ENCODE data around the gene CRADD. TPM values are rescaled to one million over a fixed set of nuclear protein-coding genes. Genes with fewer than 3 reads are reported as not detected.

Gene CRADD
- total and polyA plus RNA-seq, 2 experiments from 2014 or later = 18.6 to 21.5 TPM

- H3K36me3 ChIP-seq (ENCODE audit: low read depth) = no peaks in the 10 kb centered on the region
- H3K9ac ChIP-seq = no peak overlapping the region
- in situ Hi-C loops (cut with MboI) = no loop called here
- no peak overlapping the region for H3K27ac ChIP-seq
- H4K20me1 ChIP-seq (ENCODE audit: insufficient read depth) = no peaks in the 10 kb centered on the region
- H3K9me3 ChIP-seq (ENCODE audit: low read depth) = no peaks in the 10 kb centered on the region
- no peaks in the 10 kb centered on the region for H3K27me3 ChIP-seq (replicated peaks; ENCODE audit: insufficient read depth)
- H2AFZ ChIP-seq = no peak overlapping the region
- 82 to 88% methylated on average over 3 of the region's 3 CpGs for WGBS, 2 experiments (ENCODE audit: low coverage in 1 of 2, low lambda C conversion rate in 2 of 2, missing lambda C conversion rate in 2 of 2)
- H3K4me2 ChIP-seq (ENCODE audit: unreplicated experiment) = no peak overlapping the region
- no peak overlapping the region for H3K4me3 ChIP-seq
- no peaks in the 10 kb centered on the region for H3K79me2 ChIP-seq (ENCODE audit: insufficient read depth)
- H3K4me1 ChIP-seq (ENCODE audit: insufficient read depth) = peaks cover 22% of the 10 kb centered on the region
- no peaks in the 10 kb centered on the region for H3K9me2 ChIP-seq (ENCODE audit: insufficient read depth)
- DNase-seq = no peak
- peaks cover 4% of the 10 kb centered on the region; the same call in 1 of the 2 replicates for H3F3A ChIP-seq (ENCODE audit: insufficient read depth)
- TF ChIP-seq EZH2 (IDR thresholded peaks at IDR 0.05; ENCODE audit: insufficient read depth, poor library complexity, severe bottlenecking) (no peak), EZH2phosphoT487 (IDR thresholded peaks at IDR 0.05; ENCODE audit: insufficient read depth, low read depth) (no peak)
Measured at GRCh38 chr12:93712200-93712599, 35.0 kb downstream of the CRADD start.

GRCh38 chr12:93713060-93713459 lies 35.9 kb downstream of the CRADD start:
- Histone ChIP-seq H4K20me1 (ENCODE audit: insufficient read depth) (no peaks in the 10 kb centered on the region), H3K4me1 (ENCODE audit: insufficient read depth) (peaks cover 13% of the 10 kb centered on the region), H3F3A (ENCODE audit: insufficient read depth) (no peaks in the 10 kb centered on the region), H3K9ac (no peak overlapping the region), H3K36me3 (ENCODE audit: low read depth) (no peaks in the 10 kb centered on the region), H3K4me3 (no peak overlapping the region), H3K9me2 (ENCODE audit: insufficient read depth) (no peaks in the 10 kb centered on the region), H3K4me2 (ENCODE audit: unreplicated experiment) (no peak overlapping the region), H2AFZ (no peak overlapping the region), H3K27ac (no peak overlapping the region), H3K9me3 (ENCODE audit: low read depth) (no peaks in the 10 kb centered on the region), H3K79me2 (ENCODE audit: insufficient read depth) (no peaks in the 10 kb centered on the region), H3K27me3 (replicated peaks; ENCODE audit: insufficient read depth) (no peaks in the 10 kb centered on the region)
- no peak for DNase-seq
- in situ Hi-C loops (cut with MboI) = no loop called here
- WGBS, 2 experiments (ENCODE audit: low coverage in 1 of 2, low lambda C conversion rate in 2 of 2, missing lambda C conversion rate in 2 of 2) = 91 to 94% methylated on average over 5 of the region's 5 CpGs
- no peak for TF ChIP-seq EZH2 (IDR thresholded peaks at IDR 0.05; ENCODE audit: insufficient read depth, poor library complexity, severe bottlenecking)
- no peak for TF ChIP-seq EZH2phosphoT487 (IDR thresholded peaks at IDR 0.05; ENCODE audit: insufficient read depth, low read depth)

GRCh38 chr12:93713800-93714199 lies 36.6 kb downstream of the CRADD start:
- no peaks in the 10 kb centered on the region for H4K20me1 ChIP-seq (ENCODE audit: insufficient read depth)
- H3K4me1 ChIP-seq (ENCODE audit: insufficient read depth) = peaks cover 13% of the 10 kb centered on the region
- H3K9me3 ChIP-seq (ENCODE audit: low read depth) = no peaks in the 10 kb centered on the region
- H3K27me3 ChIP-seq (replicated peaks; ENCODE audit: insufficient read depth) = no peaks in the 10 kb centered on the region
- peak overlapping the region; percentile 61 for H3K27ac ChIP-seq
- no peaks in the 10 kb centered on the region for H3K36me3 ChIP-seq (ENCODE audit: low read depth)
- DNase-seq = no peak
- no peaks in the 10 kb centered on the region for H3K79me2 ChIP-seq (ENCODE audit: insufficient read depth)
- TF ChIP-seq EZH2phosphoT487 (IDR thresholded peaks at IDR 0.05; ENCODE audit: insufficient read depth, low read depth) (no peak), EZH2 (IDR thresholded peaks at IDR 0.05; ENCODE audit: insufficient read depth, poor library complexity, severe bottlenecking) (no peak)
- peak overlapping the region; percentile 46 for H3K4me2 ChIP-seq (ENCODE audit: unreplicated experiment)
- no peaks in the 10 kb centered on the region for H3F3A ChIP-seq (ENCODE audit: insufficient read depth)
- WGBS, 2 experiments (ENCODE audit: low coverage in 1 of 2, low lambda C conversion rate in 2 of 2, missing lambda C conversion rate in 2 of 2) = 86 to 88% methylated on average over 4 of the region's 4 CpGs
- peak overlapping the region; percentile 82 for H2AFZ ChIP-seq
- H3K9me2 ChIP-seq (ENCODE audit: insufficient read depth) = no peaks in the 10 kb centered on the region
- in situ Hi-C loops (cut with MboI) = no loop called here
- no peak overlapping the region for H3K4me3 ChIP-seq
- H3K9ac ChIP-seq = peak overlapping the region; percentile 40; the same call in 1 of the 2 replicates

- TF ChIP-seq EZH2phosphoT487 (IDR thresholded peaks at IDR 0.05; ENCODE audit: insufficient read depth, low read depth) (no peak), EZH2 (IDR thresholded peaks at IDR 0.05; ENCODE audit: insufficient read depth, poor library complexity, severe bottlenecking) (no peak)
- Histone ChIP-seq H2AFZ (peak overlapping the region; percentile 82), H3K4me1 (ENCODE audit: insufficient read depth) (peaks cover 13% of the 10 kb centered on the region), H3K4me3 (peak overlapping the region; percentile 40; the same call in 1 of the 2 replicates), H3K27me3 (replicated peaks; ENCODE audit: insufficient read depth) (no peaks in the 10 kb centered on the region), H3K9me2 (ENCODE audit: insufficient read depth) (no peaks in the 10 kb centered on the region), H3K27ac (peak overlapping the region; percentile 61), H3K79me2 (ENCODE audit: insufficient read depth) (no peaks in the 10 kb centered on the region), H3K36me3 (ENCODE audit: low read depth) (no peaks in the 10 kb centered on the region), H3F3A (ENCODE audit: insufficient read depth) (no peaks in the 10 kb centered on the region), H3K9ac (peak overlapping the region; percentile 40), H3K9me3 (ENCODE audit: low read depth) (no peaks in the 10 kb centered on the region), H3K4me2 (ENCODE audit: unreplicated experiment) (peak overlapping the region; percentile 46), H4K20me1 (ENCODE audit: insufficient read depth) (no peaks in the 10 kb centered on the region)
- 10 to 11% methylated on average over 5 of the region's 5 CpGs for WGBS, 2 experiments (ENCODE audit: low coverage in 1 of 2, low lambda C conversion rate in 2 of 2, missing lambda C conversion rate in 2 of 2)
- in situ Hi-C loops (cut with MboI) = no loop called here
- peak; percentile 56 for DNase-seq
Measured at GRCh38 chr12:93714382-93714781, 37.2 kb downstream of the CRADD start.

GRCh38 chr12:93719710-93720109 lies 42.5 kb downstream of the CRADD start:
- 81 to 96% methylated on average over 1 of the region's 1 CpG for WGBS, 2 experiments (ENCODE audit: low coverage in 1 of 2, low lambda C conversion rate in 2 of 2, missing lambda C conversion rate in 2 of 2)
- Histone ChIP-seq H3K9me2 (ENCODE audit: insufficient read depth) (no peaks in the 10 kb centered on the region), H3K9me3 (ENCODE audit: low read depth) (no peaks in the 10 kb centered on the region), H3K9ac (no peak overlapping the region), H3K4me1 (ENCODE audit: insufficient read depth) (peaks cover 3% of the 10 kb centered on the region), H4K20me1 (ENCODE audit: insufficient read depth) (no peaks in the 10 kb centered on the region), H3K27ac (no peak overlapping the region), H3K4me3 (no peak overlapping the region), H2AFZ (no peak overlapping the region), H3K36me3 (ENCODE audit: low read depth) (no peaks in the 10 kb centered on the region), H3K27me3 (replicated peaks; ENCODE audit: insufficient read depth) (no peaks in the 10 kb centered on the region), H3F3A (ENCODE audit: insufficient read depth) (peaks cover 22% of the 10 kb centered on the region), H3K79me2 (ENCODE audit: insufficient read depth) (0 out of 2 replicates have a peak, but pooled peaks cover 7% of the 10 kb centered on the region), H3K4me2 (ENCODE audit: unreplicated experiment) (no peak overlapping the region)
- no peak for DNase-seq
- in situ Hi-C loops (cut with MboI) = no loop called here
- TF ChIP-seq EZH2 (IDR thresholded peaks at IDR 0.05; ENCODE audit: insufficient read depth, poor library complexity, severe bottlenecking) (no peak), EZH2phosphoT487 (IDR thresholded peaks at IDR 0.05; ENCODE audit: insufficient read depth, low read depth) (no peak)

All from GM23248 (cell line).